NT2/D1 (cell line): ENCODE measurements around the gene TTC31.

Source experiments
- DNase-seq: peaks from one replicate; pipeline ENCODE4 v3.0.0-alpha.2; 2011; ENCODE audit warnings: low read depth, low spot score
- H3K27me3 ChIP-seq: 2 replicates; pipeline ENCODE4 v1.6.0; 2011; ENCODE audit warnings: mild to moderate bottlenecking; ENCODE audit not compliant: insufficient read length, insufficient read depth
- H3K36me3 ChIP-seq: 2 replicates; pipeline ENCODE4 v1.6.1; 2011; ENCODE audit warnings: mild to moderate bottlenecking, low read length, mixed read lengths; ENCODE audit not compliant: insufficient read depth, insufficient read length
- H3K4me1 ChIP-seq: 2 replicates; pipeline ENCODE4 v1.5.1; 2011; ENCODE audit not compliant: insufficient read depth, insufficient read length
- H3K4me3 ChIP-seq: 2 replicates; pipeline ENCODE4 v1.5.1; 2011; ENCODE audit warnings: low read depth; ENCODE audit not compliant: insufficient read length
- H3K9ac ChIP-seq: 2 replicates; pipeline ENCODE4 v1.6.0; 2011; ENCODE audit warnings: low read depth; ENCODE audit not compliant: insufficient read length
- H3K9me3 ChIP-seq: 2 replicates; pipeline ENCODE4 v1.5.1; 2011; ENCODE audit warnings: mild to moderate bottlenecking, low read length; ENCODE audit not compliant: insufficient read depth
- SUZ12 ChIP-seq: IDR thresholded peaks from 2 replicates; pipeline ENCODE4 v1.6.1; 2011; ENCODE audit not compliant: insufficient read length, insufficient read depth; ENCODE audit errors: extremely low read depth
- YY1 ChIP-seq: IDR thresholded peaks from 2 replicates; pipeline ENCODE4 v1.6.1; 2011; ENCODE audit not compliant: insufficient read length, insufficient read depth
- ZNF274 ChIP-seq: IDR thresholded peaks from 2 replicates; pipeline ENCODE4 v1.6.1; 2011; ENCODE audit warnings: mild to moderate bottlenecking, low read depth, low read length

TTC31 gene

GRCh38 chr2:74524955-74525716 is 42.3 kb downstream of the TTC31 start:
- H3K27me3 ChIP-seq: no peaks in the 10 kb centered on the region
- H3K36me3 ChIP-seq: peaks cover 41% of the 10 kb centered on the region
- no peak overlapping the region for H3K4me3 ChIP-seq
- H3K9me3 ChIP-seq: no peaks in the 10 kb centered on the region
- no peak for DNase-seq
- no peak overlapping the region for H3K9ac ChIP-seq
- H3K4me1 ChIP-seq: no peaks in the 10 kb centered on the region
- TF ChIP-seq SUZ12: no peak

GRCh38 chr2:74525717-74526648 is 43.1 kb downstream of the TTC31 start, which contains the start of gene DQX1:
Gene DQX1 (minus strand): TSS chr2:74526231. CDS start chr2:74525729, 502 bp downstream.
- H3K27me3 ChIP-seq: no peaks in the 10 kb centered on the region
- no peak within 1 kb of the TSS for H3K9ac ChIP-seq
- no peak within 1 kb of the TSS for H3K4me3 ChIP-seq
- TF ChIP-seq YY1 (no peak), SUZ12 (no peak), ZNF274 (no peak)
- DNase-seq: no peak
- no peaks in the 10 kb centered on the region for H3K4me1 ChIP-seq
- H3K9me3 ChIP-seq: no peaks in the 10 kb centered on the region
- peaks cover 44% of the 10 kb centered on the region for H3K36me3 ChIP-seq

- Histone ChIP-seq H3K36me3 (peaks cover 51% of the 10 kb centered on the region), H3K9ac (no peak overlapping the region), H3K4me1 (no peaks in the 10 kb centered on the region), H3K9me3 (no peaks in the 10 kb centered on the region), H3K4me3 (no peak overlapping the region), H3K27me3 (no peaks in the 10 kb centered on the region)
- TF ChIP-seq YY1 (no peak), ZNF274 (no peak), SUZ12 (no peak)
- DNase-seq: no peak
Measured at GRCh38 chr2:74526649-74527230, 43.9 kb downstream of the TTC31 start.

GRCh38 chr2:74527741-74528140 is 44.9 kb downstream of the TTC31 start:
- Histone ChIP-seq H3K9ac (no peak overlapping the region), H3K9me3 (no peaks in the 10 kb centered on the region), H3K4me1 (no peaks in the 10 kb centered on the region), H3K4me3 (no peak overlapping the region), H3K27me3 (no peaks in the 10 kb centered on the region), H3K36me3 (peaks cover 58% of the 10 kb centered on the region)
- TF ChIP-seq ZNF274: no peak
- TF ChIP-seq SUZ12: no peak
- TF ChIP-seq YY1: no peak
- DNase-seq: no peak

GRCh38 chr2:74528600-74529356 is 45.9 kb downstream of the TTC31 start:
- peaks cover 68% of the 10 kb centered on the region for H3K36me3 ChIP-seq

GRCh38 chr2:74529357-74530238 is 46.7 kb downstream of the TTC31 start, which contains the start of the genes AUP1 and HTRA2:
Gene AUP1 (minus strand): TSS chr2:74529706. CDS start chr2:74529629, 77 bp downstream.
Gene HTRA2 (plus strand): TSS chr2:74529933. CDS start chr2:74530007, 74 bp downstream.
- H3K9ac ChIP-seq: peak within 1 kb of the TSS; percentile 100
- peak; percentile 99 for DNase-seq
- peaks cover 76% of the 10 kb centered on the region for H3K36me3 ChIP-seq
- H3K4me3 ChIP-seq: peak within 1 kb of the TSS; percentile 99
- no peaks in the 10 kb centered on the region for H3K9me3 ChIP-seq
- H3K27me3 ChIP-seq: no peaks in the 10 kb centered on the region
- H3K4me1 ChIP-seq: no peaks in the 10 kb centered on the region
- TF ChIP-seq YY1 (peak; percentile 71), ZNF274 (no peak)

More at GRCh38 chr2:74528600-74529356, 45.9 kb downstream of the TTC31 start:
- no peaks in the 10 kb centered on the region for H3K4me1 ChIP-seq
- H3K4me3 ChIP-seq: peak overlapping the region; percentile 99
- no peaks in the 10 kb centered on the region for H3K9me3 ChIP-seq
- no peak for DNase-seq
- TF ChIP-seq YY1: no peak
- no peak for TF ChIP-seq ZNF274
- no peak for TF ChIP-seq SUZ12
- H3K9ac ChIP-seq: peak overlapping the region; percentile 100
- no peaks in the 10 kb centered on the region for H3K27me3 ChIP-seq
